ENCODE measurements around the gene OTULINL.

OTULINL gene

DNA sequence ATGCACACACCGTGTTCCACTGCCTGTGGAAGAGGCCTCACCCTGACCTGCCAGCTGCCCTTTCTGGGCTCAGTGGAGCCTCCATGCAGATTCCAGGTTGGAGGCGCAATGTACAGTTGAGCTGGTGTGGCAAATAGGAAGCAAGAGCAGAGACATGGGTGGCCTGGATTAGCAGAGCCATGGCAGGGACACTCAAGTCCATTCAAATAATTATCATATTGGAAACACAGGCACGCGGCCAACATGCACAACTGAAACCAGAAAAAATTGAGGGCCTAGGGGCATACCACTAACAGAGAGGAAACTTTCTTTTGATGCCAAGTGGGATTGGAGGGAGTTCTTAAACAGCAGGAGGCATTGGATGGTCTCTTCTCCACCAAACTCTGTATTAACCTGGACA, 35.8 kb downstream of the OTULINL start:
- TF ChIP-seq ZNF121 (tag by site-specific recombination; IDR thresholded peaks at IDR 0.05) (no peak), ZNF394 (tag by site-specific recombination; IDR thresholded peaks at IDR 0.05; ENCODE audit: borderline replicate concordance) (no peak), ZNF114 (tag by site-specific recombination; IDR thresholded peaks at IDR 0.05) (no peak), ZNF549 (tag by site-specific recombination; IDR thresholded peaks at IDR 0.05) (no peak), GFI1B (tag by site-specific recombination; IDR thresholded peaks at IDR 0.05) (no peak), PRDM4 (tag by site-specific recombination; IDR thresholded peaks at IDR 0.05) (no peak), ZEB2 (tag by site-specific recombination; IDR thresholded peaks at IDR 0.05) (no peak), ZNF404 (tag by site-specific recombination; IDR thresholded peaks at IDR 0.05) (no peak), ZIC2 (tag by site-specific recombination; IDR thresholded peaks at IDR 0.05) (no peak), ZNF830 (tag by site-specific recombination; IDR thresholded peaks at IDR 0.05; ENCODE audit: low read depth) (no peak), ZNF311 (tag by site-specific recombination; IDR thresholded peaks at IDR 0.05; ENCODE audit: borderline replicate concordance) (no peak), ZNF26 (tag by site-specific recombination; IDR thresholded peaks at IDR 0.05) (no peak)
- TF ChIP-seq, protein P1, sequence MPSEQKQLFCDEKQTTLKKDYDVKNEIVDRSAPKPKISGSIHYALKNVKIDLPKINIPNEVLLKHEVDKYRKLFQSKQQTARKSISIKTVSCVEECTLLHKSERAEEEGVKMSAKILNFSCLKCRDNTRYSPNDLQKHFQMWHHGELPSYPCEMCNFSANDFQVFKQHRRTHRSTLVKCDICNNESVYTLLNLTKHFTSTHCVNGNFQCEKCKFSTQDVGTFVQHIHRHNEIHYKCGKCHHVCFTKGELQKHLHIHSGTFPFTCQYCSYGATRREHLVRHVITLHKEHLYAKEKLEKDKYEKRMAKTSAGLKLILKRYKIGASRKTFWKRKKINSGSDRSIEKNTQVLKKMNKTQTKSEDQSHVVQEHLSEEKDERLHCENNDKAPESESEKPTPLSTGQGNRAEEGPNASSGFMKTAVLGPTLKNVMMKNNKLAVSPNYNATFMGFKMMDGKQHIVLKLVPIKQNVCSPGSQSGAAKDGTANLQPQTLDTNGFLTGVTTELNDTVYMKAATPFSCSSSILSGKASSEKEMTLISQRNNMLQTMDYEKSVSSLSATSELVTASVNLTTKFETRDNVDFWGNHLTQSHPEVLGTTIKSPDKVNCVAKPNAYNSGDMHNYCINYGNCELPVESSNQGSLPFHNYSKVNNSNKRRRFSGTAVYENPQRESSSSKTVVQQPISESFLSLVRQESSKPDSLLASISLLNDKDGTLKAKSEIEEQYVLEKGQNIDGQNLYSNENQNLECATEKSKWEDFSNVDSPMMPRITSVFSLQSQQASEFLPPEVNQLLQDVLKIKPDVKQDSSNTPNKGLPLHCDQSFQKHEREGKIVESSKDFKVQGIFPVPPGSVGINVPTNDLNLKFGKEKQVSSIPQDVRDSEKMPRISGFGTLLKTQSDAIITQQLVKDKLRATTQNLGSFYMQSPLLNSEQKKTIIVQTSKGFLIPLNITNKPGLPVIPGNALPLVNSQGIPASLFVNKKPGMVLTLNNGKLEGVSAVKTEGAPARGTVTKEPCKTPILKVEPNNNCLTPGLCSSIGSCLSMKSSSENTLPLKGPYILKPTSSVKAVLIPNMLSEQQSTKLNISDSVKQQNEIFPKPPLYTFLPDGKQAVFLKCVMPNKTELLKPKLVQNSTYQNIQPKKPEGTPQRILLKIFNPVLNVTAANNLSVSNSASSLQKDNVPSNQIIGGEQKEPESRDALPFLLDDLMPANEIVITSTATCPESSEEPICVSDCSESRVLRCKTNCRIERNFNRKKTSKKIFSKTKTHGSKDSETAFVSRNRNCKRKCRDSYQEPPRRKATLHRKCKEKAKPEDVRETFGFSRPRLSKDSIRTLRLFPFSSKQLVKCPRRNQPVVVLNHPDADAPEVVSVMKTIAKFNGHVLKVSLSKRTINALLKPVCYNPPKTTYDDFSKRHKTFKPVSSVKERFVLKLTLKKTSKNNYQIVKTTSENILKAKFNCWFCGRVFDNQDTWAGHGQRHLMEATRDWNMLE (tag by site-specific recombination; conservative IDR thresholded peaks at IDR 0.05; ENCODE audit: low read depth): no peak
- TF ChIP-seq, protein P2, sequence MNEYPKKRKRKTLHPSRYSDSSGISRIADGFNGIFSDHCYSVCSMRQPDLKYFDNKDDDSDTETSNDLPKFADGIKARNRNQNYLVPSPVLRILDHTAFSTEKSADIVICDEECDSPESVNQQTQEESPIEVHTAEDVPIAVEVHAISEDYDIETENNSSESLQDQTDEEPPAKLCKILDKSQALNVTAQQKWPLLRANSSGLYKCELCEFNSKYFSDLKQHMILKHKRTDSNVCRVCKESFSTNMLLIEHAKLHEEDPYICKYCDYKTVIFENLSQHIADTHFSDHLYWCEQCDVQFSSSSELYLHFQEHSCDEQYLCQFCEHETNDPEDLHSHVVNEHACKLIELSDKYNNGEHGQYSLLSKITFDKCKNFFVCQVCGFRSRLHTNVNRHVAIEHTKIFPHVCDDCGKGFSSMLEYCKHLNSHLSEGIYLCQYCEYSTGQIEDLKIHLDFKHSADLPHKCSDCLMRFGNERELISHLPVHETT (tag by site-specific recombination; IDR thresholded peaks at IDR 0.05): no peak
- no peaks in the 10 kb centered on the region for H3K9me3 ChIP-seq (ENCODE audit: control insufficient read depth, insufficient read depth, low read depth, low read length)
- ChIA-PET POLR2A (no interaction called here), CTCF (no interaction called here)
- H3K4me1 ChIP-seq (ENCODE audit: control insufficient read depth, insufficient read depth, low read length): no peaks in the 10 kb centered on the region
- no peak overlapping the region for H3K27ac ChIP-seq (ENCODE audit: extremely low read depth, low read depth, low read length)
- peaks cover 4 to 29% of the 10 kb centered on the region in 2 experiments for H3K36me3 ChIP-seq (ENCODE audit: control insufficient read depth in 2 of 2, insufficient read depth in 1 of 2, low read length in 2 of 2)
- no peak overlapping the region for H3K4me3 ChIP-seq (ENCODE audit: low read depth, low read length)

DNA sequence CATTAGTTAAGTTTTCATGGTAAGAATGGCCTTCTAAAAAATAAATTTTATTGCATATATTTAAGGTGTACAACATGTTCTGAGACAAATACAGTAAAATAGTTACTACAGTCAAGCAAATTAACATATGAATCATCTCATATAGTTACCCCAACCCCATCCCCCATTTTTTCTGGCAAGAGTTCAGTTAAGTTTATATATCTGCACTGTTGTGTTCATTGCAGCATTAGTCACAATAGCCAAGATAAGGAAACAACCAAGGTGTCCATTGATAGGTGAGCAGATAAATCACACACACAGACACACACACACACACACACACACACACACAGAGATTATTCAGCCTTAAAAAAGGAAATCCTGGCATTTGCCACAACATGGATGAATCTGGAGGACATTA, 45.7 kb downstream of the OTULINL start:
- Histone ChIP-seq H3K36me3 (ENCODE audit: control insufficient read depth in 2 of 2, insufficient read depth in 1 of 2, low read length in 2 of 2) (no peaks in the 10 kb centered on the region), H3K9me3 (ENCODE audit: control insufficient read depth, insufficient read depth, low read depth, low read length) (no peaks in the 10 kb centered on the region), H3K4me3 (ENCODE audit: low read depth, low read length) (no peak overlapping the region), H3K27ac (ENCODE audit: extremely low read depth, low read depth, low read length) (no peak overlapping the region), H3K4me1 (ENCODE audit: control insufficient read depth, insufficient read depth, low read length) (no peaks in the 10 kb centered on the region)
- ChIA-PET POLR2A (no interaction called here), CTCF (no interaction called here)
- 0 out of 2 replicates have a peak, but pooled peaks have one; percentile 32 for TF ChIP-seq ZSCAN4 (tag by site-specific recombination; IDR thresholded peaks at IDR 0.05)
- no peak for TF ChIP-seq ZNF488 (tag by site-specific recombination; IDR thresholded peaks at IDR 0.05)
